GM18861 (cell line): Measurements from ENCODE around the gene GLIPR1.
A peak's percentile ranks its signal among the peaks of the same experiment; 100 is the strongest.
"Not testable (repeated sequence)": the region's sequence is repeated elsewhere in the genome, so short reads cannot be mapped to it uniquely, and the experiment has no call there.

ENCODE experiments used
- ATAC-seq: cut with Tn5 transposase; IDR thresholded peaks from one replicate; pipeline ENCODE4 v1.9.1; 2021; ENCODE audit not compliant: unreplicated experiment

GLIPR1 gene

DNA sequence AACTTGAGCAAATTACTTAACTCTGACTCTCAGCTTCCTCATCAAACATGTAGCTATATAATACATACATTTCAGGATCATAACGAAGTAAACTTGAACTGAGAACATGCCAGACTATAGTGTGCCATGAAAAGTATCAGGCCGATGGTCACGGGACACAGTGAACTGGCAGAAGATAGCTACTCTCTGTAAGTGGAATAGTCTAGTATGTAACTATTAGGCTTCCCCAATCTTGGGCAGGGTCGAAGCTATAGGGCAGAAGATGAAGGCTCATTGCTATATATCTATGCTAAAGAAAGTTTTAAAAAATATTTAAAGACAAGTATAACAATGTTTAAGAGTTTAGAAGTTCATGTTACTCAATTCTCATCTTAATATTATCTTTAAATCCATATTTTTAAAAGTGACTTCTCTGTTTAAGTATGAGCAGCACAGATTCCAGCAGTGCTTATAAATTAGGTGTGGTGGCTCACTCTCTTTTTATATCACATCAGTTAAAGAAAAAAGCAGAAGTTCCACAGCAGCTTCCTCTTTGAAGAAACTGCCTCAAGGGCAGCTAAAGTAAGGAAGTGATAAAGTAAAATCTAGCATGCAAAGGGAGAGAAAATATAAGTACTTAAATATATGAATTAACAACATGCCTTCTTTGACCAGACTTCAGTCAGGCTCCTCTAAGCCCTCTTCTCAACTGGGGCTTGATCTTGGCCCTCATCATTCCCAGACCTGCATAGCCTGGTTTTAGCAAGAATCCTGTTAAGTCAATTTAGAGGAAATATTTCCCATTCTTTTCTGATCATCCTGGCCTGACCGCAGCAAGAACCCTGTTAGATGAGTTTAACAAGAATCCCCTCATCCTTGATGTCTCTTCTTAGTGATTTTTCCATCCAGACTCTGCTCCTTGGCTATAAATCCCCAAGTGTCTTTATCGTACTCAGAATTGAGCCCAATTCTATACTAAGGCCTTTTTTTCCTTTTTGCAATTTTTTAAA is 8.4 kb upstream of the GLIPR1 start:
- peak; percentile 38 for ATAC-seq

DNA sequence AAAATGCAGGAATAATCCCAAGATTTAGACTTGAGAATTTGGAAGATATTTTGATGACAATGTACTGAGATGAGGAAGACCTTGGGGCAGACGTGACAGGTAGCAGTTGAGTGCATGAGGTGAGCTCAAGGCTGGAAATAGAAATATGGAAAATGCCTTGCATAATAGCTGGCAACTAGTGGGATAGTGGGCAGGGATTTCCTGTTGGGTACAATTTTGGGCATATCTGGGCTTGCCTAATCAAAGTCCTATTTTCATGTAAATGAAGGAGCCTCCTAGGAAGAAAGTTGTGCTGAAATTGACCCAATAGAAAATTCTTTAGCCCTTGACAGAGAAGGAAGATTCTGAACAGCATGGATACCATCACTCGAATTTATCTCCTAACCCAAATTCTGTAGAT is 6.4 kb upstream of the GLIPR1 start:
- no peak for ATAC-seq

DNA sequence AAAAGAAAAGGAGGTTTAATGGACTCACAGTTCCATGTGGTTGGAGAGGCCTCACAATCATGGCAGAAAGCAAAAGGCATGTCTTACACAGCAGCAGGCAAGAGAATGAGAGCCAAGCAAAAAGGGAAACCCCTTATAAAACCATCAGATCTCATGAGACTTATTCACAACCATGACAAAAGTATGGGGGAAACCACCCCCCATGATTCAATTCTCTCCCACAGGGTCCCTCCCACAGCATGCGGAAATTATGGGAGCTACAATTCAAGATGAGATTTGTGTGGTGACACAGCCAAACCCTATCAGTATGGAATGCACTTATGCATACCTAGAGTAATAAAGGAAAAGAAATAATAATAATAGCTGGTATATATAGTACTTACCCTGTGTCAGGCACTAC is 4.5 kb upstream of the GLIPR1 start:
- no peak for ATAC-seq

DNA sequence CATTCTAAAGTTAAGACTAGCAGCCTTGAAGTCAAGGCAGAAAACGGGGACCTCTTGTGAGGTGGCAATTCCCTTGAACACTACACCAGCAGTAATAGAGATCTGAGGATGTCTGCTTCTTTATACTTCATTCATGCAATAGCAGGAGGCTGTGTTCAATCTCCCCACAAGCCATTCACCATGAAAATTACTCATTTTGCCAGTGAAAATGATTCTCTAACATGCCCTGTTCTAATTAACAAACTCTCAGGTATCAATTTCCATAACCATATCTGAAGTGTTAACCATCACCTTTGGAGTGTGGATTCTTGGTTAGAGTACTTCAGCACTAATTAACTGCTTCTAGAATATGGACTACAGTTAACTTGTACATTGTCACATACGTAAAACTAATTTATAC is 3.4 kb upstream of the GLIPR1 start:
- no peak for ATAC-seq

DNA sequence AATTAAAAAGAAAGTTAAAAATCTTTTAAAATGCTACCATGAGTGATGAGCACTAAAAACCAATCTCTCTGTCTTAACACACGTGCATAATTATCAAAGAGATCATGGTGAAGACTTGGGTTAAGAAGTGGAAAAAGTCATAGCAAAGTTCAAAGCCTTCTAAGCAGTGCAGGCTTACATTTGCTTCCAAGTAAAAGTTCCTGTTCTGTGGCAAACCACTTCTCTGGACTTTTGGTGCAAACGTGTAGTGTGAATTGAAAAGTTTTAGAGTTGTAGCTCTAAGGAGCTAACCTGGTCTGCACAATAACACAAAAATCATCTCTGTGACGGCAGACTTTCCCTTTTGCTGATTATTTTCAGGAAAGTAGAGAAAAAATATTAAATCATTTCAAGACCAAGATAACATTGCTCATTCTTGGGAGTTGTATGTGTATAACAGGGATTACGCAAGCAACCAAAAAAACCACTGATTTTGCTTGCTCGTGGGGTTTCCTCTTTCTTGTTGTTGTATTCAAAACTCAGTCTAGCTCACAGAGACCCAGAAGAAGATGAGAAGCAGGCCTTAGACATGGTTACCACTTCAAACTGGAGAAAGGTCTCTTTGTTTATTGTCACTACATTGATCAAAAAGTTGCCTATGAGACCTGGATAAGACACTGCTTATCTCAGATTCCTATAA is 2.3 kb upstream of the GLIPR1 start:
- peak; percentile 24 for ATAC-seq

DNA sequence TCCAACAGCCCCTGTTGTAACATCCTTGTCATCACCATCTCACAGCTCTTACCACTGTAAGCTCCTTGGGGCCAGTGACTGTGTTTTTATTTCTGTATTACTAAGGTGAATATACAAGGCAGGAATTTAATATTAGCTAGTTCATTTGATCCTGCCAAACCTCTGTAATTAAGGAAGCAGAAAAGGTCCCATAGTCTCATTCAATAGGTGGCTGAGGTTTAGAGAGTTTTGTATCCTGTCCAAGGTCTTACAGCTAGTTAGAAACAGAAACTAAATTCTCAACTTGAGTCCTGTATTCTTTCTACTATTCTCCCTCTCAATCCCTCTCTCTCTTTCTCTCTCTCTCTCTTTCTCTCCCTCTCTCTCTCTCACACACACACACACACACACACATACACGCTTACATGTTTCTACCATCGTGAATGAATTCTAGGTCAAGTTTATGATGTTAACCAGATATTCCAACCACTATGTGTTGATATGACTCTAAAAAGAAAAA is 543 bp upstream of the GLIPR1 start:
- peak; percentile 33 for ATAC-seq

DNA sequence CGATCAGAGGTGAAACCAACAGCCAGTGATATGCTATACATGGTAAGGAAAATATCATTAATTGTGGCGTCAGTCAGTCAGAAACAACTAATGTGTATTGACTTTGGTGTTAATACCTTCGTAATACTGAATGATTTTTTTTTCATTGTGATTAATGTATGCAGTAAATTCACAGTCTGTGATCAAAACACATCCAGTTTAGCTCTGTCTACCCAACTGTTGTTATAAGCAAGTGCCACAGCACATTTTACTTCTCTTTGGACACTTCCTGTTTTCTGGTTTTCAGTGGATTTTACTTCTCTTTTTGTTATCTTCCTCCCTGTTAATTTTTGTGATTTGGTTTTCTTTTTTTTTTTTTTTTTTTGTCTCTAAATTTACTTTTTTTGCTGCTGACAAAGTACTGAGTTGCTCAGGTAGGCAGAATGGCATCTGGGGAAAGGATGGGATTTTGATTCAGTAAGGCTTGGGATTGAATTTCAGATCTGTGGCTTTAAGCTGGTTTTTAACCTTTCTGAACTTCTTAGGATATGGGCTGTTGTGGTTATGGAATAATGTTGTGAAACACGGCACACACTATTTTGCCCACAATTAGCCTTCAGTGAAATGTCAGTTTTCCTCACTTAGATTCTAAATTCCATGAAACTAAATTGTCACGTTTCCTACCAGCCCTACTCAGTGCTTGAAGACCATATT is 604 bp downstream of the GLIPR1 start:
- peak; percentile 18 for ATAC-seq

DNA sequence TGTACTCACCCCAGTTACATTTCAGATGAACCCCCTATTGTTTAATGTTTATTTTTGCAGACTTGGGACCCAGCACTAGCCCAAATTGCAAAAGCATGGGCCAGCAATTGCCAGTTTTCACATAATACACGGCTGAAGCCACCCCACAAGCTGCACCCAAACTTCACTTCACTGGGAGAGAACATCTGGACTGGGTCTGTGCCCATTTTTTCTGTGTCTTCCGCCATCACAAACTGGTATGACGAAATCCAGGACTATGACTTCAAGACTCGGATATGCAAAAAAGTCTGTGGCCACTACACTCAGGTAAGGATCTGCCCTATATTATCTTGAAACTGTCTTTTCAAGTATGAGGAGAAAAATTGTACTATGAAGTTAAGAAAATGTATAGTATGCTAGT is 1.2 kb downstream of the GLIPR1 start:
- ATAC-seq = no peak

DNA sequence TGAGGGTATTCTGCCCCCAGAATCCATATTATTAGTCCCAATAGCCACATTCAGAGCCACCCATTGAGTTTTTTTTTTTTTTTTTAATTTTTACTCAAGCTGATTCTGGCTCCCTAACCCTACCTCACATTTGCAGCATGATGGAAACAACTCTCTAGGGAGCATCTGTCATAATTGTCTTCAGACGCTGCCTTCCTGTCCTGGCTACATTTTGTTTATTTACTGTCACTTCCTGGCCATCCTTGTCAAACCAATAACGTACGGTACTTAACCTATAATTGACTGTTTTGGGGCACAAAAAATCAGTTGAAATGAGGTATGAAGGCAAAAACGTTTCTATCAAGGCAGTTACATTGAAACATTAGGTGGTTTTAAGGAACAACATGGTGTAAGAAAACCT is 2.1 kb downstream of the GLIPR1 start:
- no peak for ATAC-seq

DNA sequence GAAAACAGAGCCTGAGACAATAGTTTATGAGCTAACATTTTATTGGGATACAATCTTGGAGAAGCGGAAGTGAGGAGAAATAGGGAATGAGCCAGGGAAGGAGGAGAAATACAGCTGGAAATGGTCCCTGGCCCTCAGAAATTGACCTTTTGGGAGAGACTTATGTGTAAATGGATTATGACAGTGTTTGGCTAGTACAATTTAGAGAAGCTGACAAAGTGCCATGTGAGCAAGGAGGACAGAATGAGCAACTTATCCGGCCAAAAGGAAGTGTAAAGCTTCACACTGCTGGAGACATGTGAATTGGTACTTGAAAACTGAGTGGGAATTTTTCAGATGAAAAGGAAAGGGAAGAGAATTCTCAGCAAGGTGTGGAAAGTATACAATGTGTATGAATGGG is 2.9 kb downstream of the GLIPR1 start:
- ATAC-seq = no peak

DNA sequence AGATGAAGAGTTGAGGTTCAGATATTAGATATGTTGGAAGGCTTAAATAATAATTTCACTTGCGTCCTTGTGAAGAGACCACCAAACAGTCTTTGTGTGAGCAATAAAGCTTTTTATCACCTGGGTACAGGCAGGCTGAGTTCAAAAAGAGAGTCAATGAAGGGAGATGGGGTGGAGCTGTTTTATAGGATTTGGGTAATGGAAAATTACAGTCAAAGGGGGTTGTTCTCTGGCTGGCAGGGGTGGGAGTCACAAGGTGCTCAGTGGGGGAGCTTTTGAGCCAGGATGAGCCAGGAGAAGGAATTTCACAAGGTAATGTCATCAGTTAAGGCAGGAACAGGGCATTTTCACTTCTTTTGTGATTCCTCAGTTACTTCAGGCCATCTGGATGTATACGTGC is 3.9 kb downstream of the GLIPR1 start:
- ATAC-seq = not testable (repeated sequence)

DNA sequence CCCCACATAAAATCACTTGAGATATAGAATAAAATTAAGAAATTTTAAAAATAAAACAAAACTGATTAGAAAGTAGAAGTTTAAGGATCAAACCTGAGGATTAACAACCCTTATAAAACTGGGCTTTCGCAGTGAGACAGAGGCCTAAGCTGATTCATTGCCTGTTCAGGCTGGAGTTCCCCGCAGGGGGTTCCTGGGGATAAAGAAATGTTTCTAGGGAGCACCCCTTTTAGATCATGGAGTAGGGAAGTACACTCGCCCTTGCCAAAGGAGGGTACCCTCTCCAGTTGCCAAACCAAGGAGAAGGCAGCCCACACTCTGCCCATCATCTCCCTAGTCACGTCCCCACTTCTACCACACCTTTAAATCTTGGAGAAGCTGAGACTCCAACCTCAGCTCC is 6.8 kb downstream of the GLIPR1 start:
- no peak for ATAC-seq

DNA sequence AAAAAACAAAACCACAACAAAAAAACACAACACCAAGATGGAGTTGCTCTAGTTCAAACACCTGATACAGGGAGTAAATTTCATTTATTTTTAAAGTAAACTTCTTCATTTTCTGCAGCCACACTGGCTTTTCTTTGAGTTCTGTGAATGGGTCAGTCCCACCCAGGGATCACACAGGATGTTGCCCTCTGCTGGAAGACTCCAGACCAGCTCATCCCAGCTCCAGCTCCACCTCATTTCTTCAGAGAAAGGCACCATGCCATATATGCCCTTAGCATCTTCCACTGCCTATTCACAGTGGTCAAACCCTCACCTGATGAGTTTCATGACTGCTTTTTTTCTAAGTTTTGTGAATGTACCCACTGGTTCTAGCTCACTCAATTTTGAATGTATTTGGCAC is 8.0 kb downstream of the GLIPR1 start:
- ATAC-seq = no peak

DNA sequence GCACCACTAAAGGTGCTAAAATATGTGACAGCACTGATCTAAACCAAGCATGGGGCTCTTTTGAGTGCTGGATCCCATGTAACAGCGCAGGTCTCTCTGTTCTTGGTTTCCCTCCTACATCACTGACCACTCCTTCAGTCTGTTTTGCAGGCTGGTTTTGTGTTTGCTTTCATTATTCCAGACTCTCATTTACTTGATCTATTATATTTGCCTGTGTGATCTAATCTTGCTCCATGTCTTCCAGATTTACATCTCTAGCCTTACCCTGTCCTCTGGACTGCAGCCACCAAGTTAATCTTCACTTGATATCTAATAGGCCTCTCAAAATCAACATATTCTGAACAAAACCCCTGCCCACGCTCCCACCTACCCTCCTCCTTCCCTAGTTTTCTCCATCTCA is 8.6 kb downstream of the GLIPR1 start:
- ATAC-seq = no peak

DNA sequence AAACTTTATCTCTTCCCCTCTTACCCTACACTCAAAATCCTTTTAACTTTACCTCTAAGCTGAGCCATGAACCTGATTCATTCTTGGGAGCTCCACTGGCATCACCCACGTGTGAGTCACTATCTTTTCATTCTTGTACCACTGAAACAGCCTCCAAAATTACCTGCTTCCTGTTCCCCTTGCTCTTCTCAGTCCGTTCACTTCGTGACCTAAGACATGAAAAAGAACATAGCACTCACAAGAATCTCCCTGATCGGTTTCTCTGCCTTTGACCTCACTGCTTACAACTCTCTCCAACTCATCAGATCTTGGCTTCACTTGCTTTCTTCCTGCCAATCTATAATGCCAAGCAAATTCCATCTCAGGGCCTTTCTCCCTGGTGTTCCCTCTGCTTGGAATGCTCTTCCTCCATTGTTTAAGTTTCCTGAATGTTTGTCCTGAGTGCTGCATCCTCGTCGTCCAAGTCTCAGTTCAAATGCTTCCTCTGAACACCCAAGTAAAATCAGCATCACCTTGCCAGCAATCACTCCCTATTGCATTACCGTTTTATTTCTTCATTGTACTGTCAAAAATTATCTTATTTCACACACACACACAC is 9.2 kb downstream of the GLIPR1 start:
- ATAC-seq = peak; percentile 51

DNA sequence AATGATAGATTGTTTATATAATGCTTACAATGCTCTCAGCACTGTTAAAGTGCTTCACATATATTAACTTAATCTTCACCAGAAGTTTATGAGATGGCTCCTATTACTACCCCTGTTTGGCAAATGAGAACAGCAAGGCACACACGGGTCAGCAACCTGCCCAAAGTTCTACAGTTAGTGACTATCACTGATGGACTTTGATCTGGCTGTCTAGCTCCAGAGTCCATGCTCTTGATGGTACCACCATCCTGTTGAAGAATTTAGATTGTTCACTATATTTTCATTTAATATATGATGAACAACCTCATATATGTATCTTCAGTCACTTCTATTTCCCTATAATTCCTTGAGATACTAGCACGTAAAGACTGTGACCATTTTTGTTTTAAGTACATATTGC is 10.6 kb downstream of the GLIPR1 start:
- no peak for ATAC-seq

DNA sequence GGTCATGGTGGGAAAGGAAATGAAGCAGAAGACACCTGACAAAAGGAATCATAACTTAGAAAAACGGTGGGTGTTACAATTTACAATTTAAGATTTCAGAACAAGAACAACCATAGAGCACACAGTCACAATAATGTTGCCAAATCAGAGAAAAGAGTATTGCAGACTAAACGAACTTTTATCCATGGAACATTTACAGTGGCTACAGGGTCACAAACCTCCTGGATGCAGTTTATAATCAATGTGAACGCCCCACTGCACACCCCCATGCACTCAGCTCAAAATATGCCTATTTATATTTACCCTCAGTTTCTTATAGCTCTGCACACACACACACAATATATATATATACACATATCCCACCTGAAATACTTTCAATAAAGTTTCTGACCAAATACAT is 22.9 kb downstream of the GLIPR1 start:
- no peak for ATAC-seq

DNA sequence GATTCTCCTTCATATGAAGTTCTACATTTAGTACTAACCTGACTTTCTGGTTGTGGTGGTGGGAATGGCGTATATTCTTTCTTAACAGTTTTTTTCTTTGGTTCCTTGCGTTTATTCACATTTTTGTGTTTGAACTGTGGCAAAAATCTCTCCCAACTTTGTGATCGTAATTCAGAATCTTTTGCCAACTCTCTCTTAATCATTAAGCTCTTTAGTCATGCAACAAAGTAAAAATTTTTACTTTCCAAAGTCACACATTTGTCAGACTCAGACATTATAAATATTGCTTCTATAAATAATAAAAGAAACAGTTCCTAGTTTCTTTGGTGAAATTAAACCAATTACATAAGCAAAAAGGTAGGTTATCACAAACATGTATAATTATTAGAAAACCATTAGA is 23.3 kb downstream of the GLIPR1 start:
- no peak for ATAC-seq

DNA sequence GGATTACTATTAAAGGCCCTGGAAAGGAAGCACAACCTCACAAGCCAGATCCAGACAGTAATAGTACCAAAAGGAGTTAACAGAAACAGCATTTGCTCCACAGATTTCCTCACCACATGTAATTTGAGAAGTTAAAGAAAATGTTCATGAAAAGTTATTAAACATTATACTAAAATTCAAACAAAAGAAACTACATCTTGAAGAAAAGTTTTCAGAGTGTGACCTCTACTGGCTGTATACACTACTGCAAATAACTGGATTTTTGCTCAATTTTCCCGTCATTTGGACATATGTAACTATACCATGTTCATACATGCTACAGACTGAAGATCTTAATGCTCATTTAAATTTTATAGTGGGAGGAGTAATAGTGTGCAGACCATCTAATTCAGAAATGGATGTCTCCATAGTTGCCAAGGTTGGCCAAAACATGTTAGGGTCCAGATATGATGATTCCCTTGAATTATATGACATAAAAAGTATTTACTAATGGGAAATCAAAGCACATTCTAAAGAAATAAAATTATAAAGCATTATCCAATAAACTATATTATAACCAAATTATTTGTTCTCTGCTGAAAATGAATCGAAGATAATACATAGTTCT is 25.3 kb downstream of the GLIPR1 start:
- ATAC-seq = peak; percentile 39

DNA sequence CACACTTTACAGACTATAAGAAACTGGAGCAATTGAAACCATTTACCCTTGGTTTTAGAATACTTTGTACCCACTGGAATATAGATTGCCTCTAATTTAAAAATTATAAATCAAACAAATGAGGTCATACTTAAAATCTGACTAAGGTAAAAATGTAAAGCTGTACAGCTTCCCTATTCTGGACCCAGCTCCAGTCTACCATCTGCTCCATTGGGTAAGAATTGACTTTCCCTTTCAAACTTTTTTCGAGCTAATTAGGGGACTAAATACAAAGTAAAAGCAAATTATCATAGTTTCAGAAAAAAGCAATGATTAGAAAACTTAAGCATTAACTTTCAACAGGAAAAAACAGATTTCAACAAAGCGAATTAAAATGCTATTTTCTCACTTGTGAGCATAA is 26.5 kb downstream of the GLIPR1 start:
- no peak for ATAC-seq

DNA sequence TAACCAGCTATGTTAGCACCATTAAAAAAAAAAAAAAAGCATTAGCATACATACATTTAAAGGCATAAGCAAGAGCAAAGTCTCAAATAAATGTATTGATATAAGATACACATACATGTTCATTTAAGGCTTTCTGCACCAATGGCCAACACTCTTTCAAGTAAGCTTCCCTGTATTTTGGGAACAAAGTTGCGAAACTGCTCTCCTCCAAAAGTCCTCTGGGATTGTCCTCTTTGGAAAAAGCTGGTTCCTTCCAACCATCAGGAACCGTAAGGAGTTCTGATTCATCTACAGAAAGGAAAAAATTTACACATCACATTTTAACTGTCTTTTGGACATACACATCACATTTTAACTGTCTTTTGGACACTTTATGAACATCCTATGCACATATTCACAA is 27.6 kb downstream of the GLIPR1 start:
- ATAC-seq = no peak
